ENCODE data around the gene KIF17.
"Not testable (repeated sequence)": the region's sequence is repeated elsewhere in the genome, so short reads cannot be mapped to it uniquely, and the experiment has no call there.

KIF17 gene

DNA sequence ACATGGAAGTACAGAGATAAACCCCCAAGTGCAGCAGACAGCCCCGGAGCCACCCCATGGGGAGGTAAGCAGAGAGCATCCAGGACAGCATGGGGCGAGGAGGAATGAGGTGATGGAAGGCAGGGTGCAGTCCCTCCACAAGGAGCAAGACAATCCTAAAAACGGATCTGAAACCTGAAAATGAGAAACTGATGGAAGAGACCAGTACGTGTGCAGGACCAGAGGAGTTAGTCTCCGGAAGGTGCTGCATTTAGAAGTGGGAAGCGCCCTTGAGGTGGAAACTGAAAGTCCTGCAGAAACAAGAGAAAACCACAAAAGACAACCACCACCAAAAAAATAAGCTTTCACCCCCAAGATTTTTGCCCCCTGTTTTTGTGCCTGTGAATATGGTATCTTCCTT, 39.2 kb downstream of the KIF17 start:
- DNase-seq (ENCODE audit: low read depth): no peak
- H3K4me3 ChIP-seq (ENCODE audit: control insufficient read depth, low read depth, low read length): no peak overlapping the region
- TF ChIP-seq CTCF (conservative IDR thresholded peaks at IDR 0.05; ENCODE audit: control insufficient read depth, insufficient read depth, low read depth, low read length): no peak

GRCh38 chr1:20673626-20674025, 44.2 kb downstream of the KIF17 start:
- H3K4me3 ChIP-seq (ENCODE audit: control insufficient read depth, low read depth, low read length); DNase-seq (ENCODE audit: low read depth): not testable (repeated sequence)

GRCh38 chr1:20672265-20672632, 45.6 kb downstream of the KIF17 start:
- no peak for TF ChIP-seq CTCF (conservative IDR thresholded peaks at IDR 0.05; ENCODE audit: control insufficient read depth, insufficient read depth, low read depth, low read length)
- no peak overlapping the region for H3K4me3 ChIP-seq (ENCODE audit: control insufficient read depth, low read depth, low read length)
- DNase-seq (ENCODE audit: low read depth): no peak

- H3K4me3 ChIP-seq (ENCODE audit: control insufficient read depth, low read depth, low read length): no peak overlapping the region
- no peak for TF ChIP-seq CTCF (conservative IDR thresholded peaks at IDR 0.05; ENCODE audit: control insufficient read depth, insufficient read depth, low read depth, low read length)
- no peak for DNase-seq (ENCODE audit: low read depth)
These were observed 46.9 kb downstream of the KIF17 start for GRCh38 chr1:20670936-20671335.

GRCh38 chr1:20668581-20668980, 49.2 kb downstream of the KIF17 start:
- DNase-seq (ENCODE audit: low read depth): no peak
- TF ChIP-seq CTCF (conservative IDR thresholded peaks at IDR 0.05; ENCODE audit: control insufficient read depth, insufficient read depth, low read depth, low read length): no peak
- H3K4me3 ChIP-seq (ENCODE audit: control insufficient read depth, low read depth, low read length): no peak overlapping the region

DNA sequence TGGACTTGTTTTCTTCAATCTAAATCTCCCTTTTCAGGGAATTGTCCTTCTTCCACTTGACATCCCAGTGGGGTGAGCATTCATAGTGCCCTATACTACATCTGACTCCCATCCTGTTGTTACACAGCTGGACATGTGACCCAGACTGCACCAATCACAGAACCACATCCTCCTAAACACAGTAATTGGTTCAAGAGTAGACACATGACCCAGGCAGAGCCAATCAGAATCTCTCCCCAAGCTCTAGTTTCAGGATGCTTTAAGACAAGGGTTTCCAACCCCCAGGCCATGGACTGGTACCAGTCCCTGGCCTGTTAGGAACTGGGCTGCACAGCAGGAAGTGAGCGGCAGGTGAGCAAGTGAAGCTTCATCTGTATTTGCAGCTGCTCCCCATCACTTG, 51.0 kb downstream of the KIF17 start:
- no peak for TF ChIP-seq CTCF (conservative IDR thresholded peaks at IDR 0.05; ENCODE audit: control insufficient read depth, insufficient read depth, low read depth, low read length)
- no peak overlapping the region for H3K4me3 ChIP-seq (ENCODE audit: control insufficient read depth, low read depth, low read length)

DNA sequence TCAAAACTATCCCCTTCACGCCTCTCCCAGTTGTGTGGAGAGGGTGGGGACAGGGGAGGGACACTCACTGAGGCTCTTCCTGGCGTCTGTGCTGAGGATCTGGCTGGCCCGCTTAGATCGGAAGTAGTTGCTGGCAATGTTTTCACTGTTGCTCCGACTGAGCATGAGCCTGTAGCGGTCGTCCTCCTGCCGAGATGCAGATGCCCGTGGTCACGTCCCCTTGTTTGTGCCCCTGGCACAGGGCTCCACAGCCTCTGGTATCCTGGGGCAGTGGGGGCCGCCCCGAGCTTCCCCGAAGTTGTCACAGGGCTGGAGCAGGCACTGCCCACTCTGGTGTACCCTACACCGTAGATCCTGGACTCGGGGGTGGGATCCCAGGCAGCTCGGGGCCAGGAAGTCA, 51.7 kb downstream of the KIF17 start:
- TF ChIP-seq CTCF (conservative IDR thresholded peaks at IDR 0.05; ENCODE audit: control insufficient read depth, insufficient read depth, low read depth, low read length): no peak
- no peak for DNase-seq (ENCODE audit: low read depth)
- no peak overlapping the region for H3K4me3 ChIP-seq (ENCODE audit: control insufficient read depth, low read depth, low read length)

More for the DNA sequence above, 51.0 kb downstream of the KIF17 start:
- DNase-seq (ENCODE audit: low read depth): peak; percentile 50

All from fibroblast of mammary gland (primary cell).